Tibial nerve (tissue), 4 donors: ENCODE results near the gene LRRC59.

ENCODE experiments used
- CTCF ChIP-seq, 5 experiments: fragments of 200-600 bp in 3 of 5; fragments of 450-650 bp in 2 of 5; sonication (generic) in 3 of 5; IDR thresholded peaks; one replicate each; pipeline ENCODE4 v1.5.1; 2016 to 2019; ENCODE audit warnings: antibody characterized with exemption in 5 of 5, mild to moderate bottlenecking in 3 of 5, moderate library complexity in 2 of 5
- EP300 ChIP-seq, 2 donors: sonication (generic); formaldehyde crosslinking; IDR thresholded peaks; one replicate each; pipeline ENCODE4 v1.6.1; 2017; ENCODE audit warnings: antibody characterized with exemption in 2 of 2, mild to moderate bottlenecking in 1 of 2
- POLR2A ChIP-seq, 2 donors: fragments of 450-650 bp; IDR thresholded peaks; one replicate each; pipeline ENCODE4 v1.6.1; 2017; ENCODE audit warnings: antibody characterized with exemption in 2 of 2, mild to moderate bottlenecking in 2 of 2, moderate library complexity in 2 of 2

GRCh38 chr17:50420419-50421112 lies 23.2 kb upstream of the LRRC59 start:
- TF ChIP-seq POLR2A (IDR thresholded peaks at IDR 0.05) (no peak), CTCF (IDR thresholded peaks at IDR 0.05) (no peak), EP300 (IDR thresholded peaks at IDR 0.05) (no peak)
